ENCODE measurements around the gene DNAJC2.
"Not testable (repeated sequence)": the region's sequence is repeated elsewhere in the genome, so short reads cannot be mapped to it uniquely, and the experiment has no call there.

DNAJC2 gene

GRCh38 chr7:103341466-103341865, 3.1 kb downstream of the DNAJC2 start:
- no peak for DNase-seq (ENCODE audit: low spot score)
- FAIRE-seq, result no peak

- FAIRE-seq, result no peak
- DNase-seq (ENCODE audit: low spot score), result no peak
Measured at GRCh38 chr7:103338864-103339263, 5.7 kb downstream of the DNAJC2 start.

DNA sequence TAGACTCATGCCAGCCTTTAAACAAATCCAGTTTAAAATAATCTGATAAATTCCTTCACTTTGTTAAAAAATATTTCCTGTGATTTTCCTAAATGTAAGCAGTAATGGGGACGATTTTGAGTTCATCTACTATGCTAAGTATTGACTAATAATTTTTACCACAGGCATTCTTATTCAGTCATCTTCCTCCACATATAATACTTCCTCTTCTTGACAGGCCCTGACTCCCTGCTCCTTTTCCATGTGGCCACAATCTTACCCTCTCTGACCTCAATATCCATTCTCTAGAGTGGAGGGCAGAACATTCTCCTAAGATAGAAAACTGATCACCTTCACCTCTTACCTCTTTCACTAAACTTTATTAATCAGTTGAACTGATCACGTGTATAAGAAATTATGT, 7.8 kb downstream of the DNAJC2 start:
- DNase-seq (ENCODE audit: low spot score) (no peak), FAIRE-seq (no peak)

- no peak for DNase-seq (ENCODE audit: low spot score)
- no peak for FAIRE-seq
Measured at GRCh38 chr7:103325744-103326143, 18.8 kb downstream of the DNAJC2 start.

- FAIRE-seq, result peak; percentile 13
- DNase-seq (ENCODE audit: low spot score), result no peak
Measured at GRCh38 chr7:103317009-103317408, 27.6 kb downstream of the DNAJC2 start.

DNA sequence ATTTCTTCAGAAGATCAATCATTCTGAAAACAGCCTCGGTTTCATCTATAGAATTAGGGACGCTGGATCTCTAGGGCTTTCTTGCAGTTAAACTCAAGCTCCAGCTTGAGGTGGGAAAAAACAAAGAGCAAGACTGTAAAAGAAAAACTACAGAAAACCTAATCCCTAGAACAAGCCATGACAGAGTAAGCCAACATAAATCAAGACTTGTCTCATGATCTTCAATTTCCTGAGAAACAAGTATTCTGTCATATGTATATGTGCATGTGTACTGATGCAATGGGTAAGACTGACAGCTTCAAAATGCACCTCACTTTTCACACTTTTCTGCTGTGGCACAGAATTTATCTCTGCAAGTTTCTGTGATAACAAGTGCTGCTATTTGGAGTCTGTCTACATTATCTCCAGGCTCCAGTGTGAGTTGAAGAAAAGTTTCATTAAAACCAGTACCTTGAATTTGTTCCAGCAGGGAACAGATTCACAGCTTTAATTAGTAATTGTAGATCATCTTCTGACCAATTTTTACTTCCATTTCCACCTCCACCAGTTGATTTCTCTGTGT, 28.1 kb downstream of the DNAJC2 start:
- DNase-seq (ENCODE audit: low spot score) (no peak), FAIRE-seq (no peak)

- FAIRE-seq (no peak), DNase-seq (ENCODE audit: low spot score) (no peak)
Measured at GRCh38 chr7:103314852-103315251, 29.7 kb downstream of the DNAJC2 start.

DNA sequence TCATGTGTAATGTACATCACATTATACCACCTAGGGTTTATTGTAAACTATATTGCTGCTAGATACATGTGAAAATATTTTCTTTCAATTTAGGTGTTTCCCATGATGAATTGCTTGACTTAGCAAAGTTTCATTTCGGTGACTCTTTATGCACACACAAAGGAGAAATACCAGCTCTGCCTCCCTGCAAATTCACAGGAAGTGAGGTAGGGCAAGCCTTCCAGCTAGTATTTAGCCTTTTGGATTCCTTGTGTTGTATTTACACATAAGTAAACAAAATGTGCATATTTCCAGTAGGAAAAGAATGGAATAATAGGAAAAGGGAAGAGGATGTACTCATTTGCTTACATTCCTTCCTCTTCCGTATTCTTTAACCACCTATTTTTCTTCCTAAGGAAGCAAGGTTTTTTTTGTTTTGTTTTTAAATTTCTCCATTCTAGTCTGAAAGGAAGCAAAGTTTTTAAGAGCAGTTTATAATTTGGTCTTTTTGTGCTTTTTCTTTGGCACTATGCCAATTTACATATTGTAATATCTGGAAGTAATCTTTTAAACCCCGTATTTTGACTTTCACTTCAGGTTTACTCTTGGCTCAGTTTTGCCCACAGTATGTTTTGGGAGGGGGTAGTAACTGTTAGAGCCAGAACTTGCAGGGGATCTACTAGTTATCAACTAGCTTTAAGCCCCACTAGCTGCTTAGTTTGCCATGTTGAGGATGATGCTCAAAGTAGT, 36.9 kb downstream of the DNAJC2 start:
- no peak for DNase-seq (ENCODE audit: low spot score)
- FAIRE-seq, result no peak

GRCh38 chr7:103301441-103301840, 43.1 kb downstream of the DNAJC2 start:
- FAIRE-seq (no peak), DNase-seq (ENCODE audit: low spot score) (no peak)

GRCh38 chr7:103299660-103300059, 44.9 kb downstream of the DNAJC2 start:
- FAIRE-seq, result no peak
- no peak for DNase-seq (ENCODE audit: low spot score)

DNA sequence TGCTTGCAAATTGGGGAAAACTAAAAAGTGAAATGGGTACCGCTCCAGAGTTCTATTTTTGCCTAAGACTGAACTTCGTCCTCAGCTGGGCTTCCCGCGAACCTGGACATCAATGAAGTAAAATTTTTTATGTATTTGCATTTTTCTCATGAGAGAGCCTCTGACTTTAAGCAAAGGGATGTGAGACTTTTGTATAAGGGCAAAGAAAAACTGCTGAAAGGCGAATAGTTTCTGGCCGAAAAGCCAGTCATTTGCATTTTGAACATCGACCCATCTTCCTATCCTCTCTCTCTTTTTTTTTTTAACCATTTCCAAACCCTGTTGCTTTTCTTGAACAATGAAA, 46.8 kb downstream of the DNAJC2 start:
- FAIRE-seq (no peak), DNase-seq (ENCODE audit: low spot score) (no peak)

DNA sequence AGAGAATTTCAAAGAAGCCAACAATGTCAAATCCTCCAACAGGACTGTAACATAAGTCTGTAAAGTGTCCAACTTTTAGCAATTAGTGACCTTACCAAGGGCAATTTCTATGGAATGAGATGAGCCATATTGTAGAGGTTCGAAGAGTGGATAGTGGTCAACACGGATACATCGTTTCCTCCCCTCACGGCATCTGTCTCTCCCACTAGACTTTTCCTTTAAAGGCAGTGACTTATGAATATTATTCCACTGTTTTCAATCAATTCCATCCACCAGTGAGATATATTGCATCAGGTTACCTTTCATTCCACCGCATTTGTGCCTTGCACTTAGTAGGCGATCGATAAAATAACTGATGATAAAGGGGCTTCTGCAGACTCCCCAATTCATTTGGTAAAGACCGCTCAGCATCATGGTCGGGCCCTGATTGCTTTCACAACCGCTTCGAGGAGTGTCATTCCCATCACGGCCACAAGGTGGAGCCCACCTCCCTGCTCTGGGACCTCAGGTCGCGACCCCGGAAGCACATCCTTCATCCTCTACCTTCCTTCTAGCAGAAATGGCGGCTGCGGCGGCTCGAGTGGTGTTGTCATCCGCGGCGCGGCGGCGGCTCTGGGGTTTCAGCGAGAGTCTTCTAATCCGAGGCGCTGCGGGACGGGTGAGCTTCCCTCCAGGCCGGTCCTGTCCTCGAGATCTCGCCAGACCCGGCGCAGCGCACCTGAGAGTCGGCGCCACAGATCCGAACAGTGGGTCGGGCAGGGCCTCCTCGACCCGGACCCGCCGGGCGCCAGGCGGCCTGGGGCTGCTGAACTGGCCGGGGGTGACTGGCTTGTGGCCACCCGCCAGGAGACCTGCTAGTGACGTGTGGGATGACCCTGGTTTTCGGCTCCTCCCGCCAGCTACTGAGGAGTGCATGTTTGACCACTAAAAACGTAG, 47.4 kb downstream of the DNAJC2 start, which contains the start of gene PMPCB:
Gene PMPCB (plus strand): TSS at position 535 of the 936 bp plus-strand sequence. CDS start 25 bp downstream, at position 560.
- DNase-seq (ENCODE audit: low spot score), result peak; percentile 98
- peak; percentile 94 for FAIRE-seq

- FAIRE-seq, result no peak
- DNase-seq (ENCODE audit: low spot score), result no peak
Measured at GRCh38 chr7:103293526-103293925, 51.0 kb downstream of the DNAJC2 start.

- FAIRE-seq, result no peak
- DNase-seq (ENCODE audit: low spot score), result no peak
Measured at GRCh38 chr7:103292122-103292521, 52.4 kb downstream of the DNAJC2 start.

- FAIRE-seq; DNase-seq (ENCODE audit: low spot score): not testable (repeated sequence)
Measured at GRCh38 chr7:103282802-103283427, 61.7 kb downstream of the DNAJC2 start.

DNA sequence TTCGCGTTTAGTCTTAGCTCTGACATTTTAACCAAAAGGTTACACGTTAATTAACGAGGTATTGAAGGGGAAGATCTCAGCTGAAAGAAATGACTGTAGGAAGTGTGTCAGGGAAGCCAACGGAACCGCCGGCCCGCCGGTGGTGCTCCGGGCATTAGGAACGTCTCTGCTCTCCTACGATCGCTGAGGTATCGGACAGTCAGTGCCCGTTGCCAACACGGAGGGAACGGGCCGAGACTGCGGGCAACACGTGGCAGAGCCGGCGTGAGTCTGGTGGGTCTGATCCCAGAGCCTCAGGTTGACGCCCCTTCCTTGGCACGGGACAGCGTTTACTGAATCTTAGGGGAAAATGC, 63.8 kb downstream of the DNAJC2 start:
- not testable (repeated sequence) for DNase-seq (ENCODE audit: low spot score); FAIRE-seq

GRCh38 chr7:103279963-103280802, 64.4 kb downstream of the DNAJC2 start:
- not testable (repeated sequence) for FAIRE-seq

DNA sequence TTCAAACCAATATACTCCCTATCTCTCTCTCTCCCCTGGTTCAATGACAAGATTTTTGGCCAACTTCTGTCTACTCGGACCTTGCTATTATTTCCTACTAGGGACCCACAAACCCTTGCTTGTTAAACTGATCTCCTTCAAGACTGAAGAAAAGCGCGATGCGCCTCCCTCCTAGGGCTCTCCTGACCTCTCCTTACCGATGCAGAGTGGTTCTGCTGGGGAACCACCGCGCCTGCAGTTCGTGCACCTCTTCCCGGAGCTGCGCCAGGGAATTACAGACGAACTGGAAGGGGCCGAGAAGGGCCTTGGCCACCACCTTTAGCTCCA, 65.0 kb downstream of the DNAJC2 start:
- DNase-seq (ENCODE audit: low spot score), result peak; percentile 39
- FAIRE-seq, result not testable (repeated sequence)

More at GRCh38 chr7:103279963-103280802, 64.4 kb downstream of the DNAJC2 start:
- peak; percentile 50 for DNase-seq (ENCODE audit: low spot score)

- FAIRE-seq, result not testable (repeated sequence)
Measured at GRCh38 chr7:103278195-103278594, 66.4 kb downstream of the DNAJC2 start.

GRCh38 chr7:103274867-103275266, 69.7 kb downstream of the DNAJC2 start:
- not testable (repeated sequence) for FAIRE-seq; DNase-seq (ENCODE audit: low spot score)

More at GRCh38 chr7:103278195-103278594, 66.4 kb downstream of the DNAJC2 start:
- DNase-seq (ENCODE audit: low spot score), result not testable (repeated sequence)

DNA sequence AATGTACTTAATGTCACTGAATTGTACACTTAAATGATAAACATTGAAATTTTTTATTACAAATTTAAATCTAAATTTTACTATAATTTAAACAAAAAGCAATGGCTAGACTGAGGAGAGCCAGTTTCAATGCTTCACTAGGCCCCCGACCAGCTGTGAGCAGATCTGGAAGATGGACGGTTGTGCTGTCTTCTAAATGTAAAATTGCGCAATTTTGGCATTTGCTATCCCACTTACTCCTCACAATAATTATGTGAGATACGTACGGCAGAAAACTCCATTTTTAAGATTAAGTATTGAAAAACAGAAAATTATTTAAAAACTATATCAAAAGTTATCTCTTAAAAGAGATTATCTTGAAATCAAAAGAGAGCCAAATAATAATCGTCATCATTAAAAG, 71.2 kb downstream of the DNAJC2 start:
- not testable (repeated sequence) for FAIRE-seq

More for the DNA sequence above, 71.2 kb downstream of the DNAJC2 start:
- DNase-seq (ENCODE audit: low spot score), result not testable (repeated sequence)

Data from urothelium cell line (cell line).